Panc1 (cell line): ENCODE results near the gene ACER1. TPM values are rescaled to one million over a fixed set of nuclear protein-coding genes. Genes with fewer than 3 reads are reported as not detected.

Experiments
- ATAC-seq: fragments of 200-7000 bp; cut with Tn5 transposase; 2 replicates; pipeline ENCODE4 v1.9.1; 2020; ENCODE audit warnings: mild to moderate bottlenecking, moderate library complexity
- BruUV-seq: library from RNA; stranded (reverse); fragments of 400-500 nt; replicated peaks from 2 replicates; lab custom pipeline; 2021; lab: Mats Ljungman, UMichigan
- CTCF ChIA-PET: fragments of 300-600 bp; sonication (Branson Sonifier 250); formaldehyde crosslinking; loops from one replicate; lab custom pipeline; 2022; ENCODE audit warnings: antibody characterized with exemption; lab: Charles Lee
- POLR2A ChIA-PET: fragments of 300-600 bp; sonication (Branson Sonifier 250); formaldehyde crosslinking; loops from one replicate; lab custom pipeline; 2022; ENCODE audit warnings: antibody characterized with exemption; lab: Charles Lee
- DNase-seq: peaks from one replicate; pipeline ENCODE4 v3.0.0-alpha.2; 2010; ENCODE audit warnings: low read depth, low spot score
- H3K27ac ChIP-seq: 2 replicates; pipeline ENCODE4 v1.5.1; 2011; ENCODE audit warnings: mild to moderate bottlenecking, low read length, inconsistent platforms
- H3K27me3 ChIP-seq: fragments of 200-500 bp; sonication (Bioruptor generic); 2 replicates; pipeline ENCODE4 v1.6.0; 2014; ENCODE audit warnings: low read length, inconsistent platforms; ENCODE audit not compliant: control insufficient read depth, insufficient read depth
- H3K36me3 ChIP-seq: fragments of 200-500 bp; sonication (Bioruptor generic); 2 replicates; pipeline ENCODE4 v1.5.1; 2014; ENCODE audit warnings: inconsistent platforms, mild to moderate bottlenecking, low read length, moderate library complexity; ENCODE audit not compliant: control insufficient read depth, insufficient read depth
- H3K4me1 ChIP-seq: 2 replicates; pipeline ENCODE4 v1.5.1; 2011; ENCODE audit warnings: inconsistent platforms, mild to moderate bottlenecking, low read length, moderate library complexity; ENCODE audit not compliant: control insufficient read depth, insufficient read depth
- H3K4me3 ChIP-seq, 2 experiments: 2 replicates each; pipeline ENCODE4 v1.5.1; 2011 to 2012; ENCODE audit warnings: low read depth in 2 of 2, low read length in 2 of 2, mild to moderate bottlenecking in 2 of 2, inconsistent platforms in 1 of 2, moderate library complexity in 1 of 2
- H3K9me3 ChIP-seq: fragments of 200-500 bp; sonication (Bioruptor generic); 2 replicates; pipeline ENCODE4 v1.5.1; 2014; ENCODE audit warnings: low read depth, mild to moderate bottlenecking, inconsistent platforms, low read length, moderate library complexity; ENCODE audit not compliant: control insufficient read depth, insufficient read depth
- POLR2AphosphoS5 ChIP-seq: IDR thresholded peaks from 2 replicates; pipeline ENCODE4 v1.6.1; 2012; ENCODE audit warnings: mild to moderate bottlenecking, low read depth, low read length, moderate library complexity
- SIN3A ChIP-seq: IDR thresholded peaks from 2 replicates; pipeline ENCODE4 v1.6.1; 2012; ENCODE audit warnings: low read depth, mild to moderate bottlenecking, low read length, moderate library complexity, borderline replicate concordance; ENCODE audit not compliant: insufficient read depth
- TCF7L2 ChIP-seq: IDR thresholded peaks from 2 replicates; pipeline ENCODE4 v1.6.1; 2011; ENCODE audit warnings: mild to moderate bottlenecking, low read depth, low read length, inconsistent platforms
- in situ Hi-C: cut with HindIII; loops from 2 replicates; pipeline ENCODE4 v1.10.0; 2016; ENCODE audit warnings: low sequenced_read_pairs, low pct_unique_long_range_greater_than_20kb
- intact Hi-C: fragments of 100-400 bp; cut with micrococcal nuclease; formaldehyde crosslinking; loops from one replicate; pipeline ENCODE4 v1.10.0; 2022; ENCODE audit not compliant: unreplicated experiment
- total RNA-seq: library from RNA; stranded (reverse); gene quantifications from one replicate; pipeline ENCODE4 v1.2.1, GENCODE V29; 2021; ENCODE audit not compliant: unreplicated experiment
- TF ChIP-seq, protein P1 (sequence below), 2 experiments: IDR thresholded peaks; 2 replicates each; pipeline ENCODE4 v1.6.1; 2011 to 2012; ENCODE audit warnings: low read depth in 2 of 2, control low read depth in 1 of 2, low read length in 1 of 2, mild to moderate bottlenecking in 1 of 2, moderate library complexity in 1 of 2; ENCODE audit not compliant: insufficient read depth in 1 of 2
- TF ChIP-seq, protein P2 (sequence below): fragments of 450-650 bp; IDR thresholded peaks from 2 replicates; pipeline ENCODE4 v1.5.1; 2017; ENCODE audit warnings: mild to moderate bottlenecking

The ACER1 gene
- total RNA-seq, 1 experiment from 2014 or later = not detected

DNA sequence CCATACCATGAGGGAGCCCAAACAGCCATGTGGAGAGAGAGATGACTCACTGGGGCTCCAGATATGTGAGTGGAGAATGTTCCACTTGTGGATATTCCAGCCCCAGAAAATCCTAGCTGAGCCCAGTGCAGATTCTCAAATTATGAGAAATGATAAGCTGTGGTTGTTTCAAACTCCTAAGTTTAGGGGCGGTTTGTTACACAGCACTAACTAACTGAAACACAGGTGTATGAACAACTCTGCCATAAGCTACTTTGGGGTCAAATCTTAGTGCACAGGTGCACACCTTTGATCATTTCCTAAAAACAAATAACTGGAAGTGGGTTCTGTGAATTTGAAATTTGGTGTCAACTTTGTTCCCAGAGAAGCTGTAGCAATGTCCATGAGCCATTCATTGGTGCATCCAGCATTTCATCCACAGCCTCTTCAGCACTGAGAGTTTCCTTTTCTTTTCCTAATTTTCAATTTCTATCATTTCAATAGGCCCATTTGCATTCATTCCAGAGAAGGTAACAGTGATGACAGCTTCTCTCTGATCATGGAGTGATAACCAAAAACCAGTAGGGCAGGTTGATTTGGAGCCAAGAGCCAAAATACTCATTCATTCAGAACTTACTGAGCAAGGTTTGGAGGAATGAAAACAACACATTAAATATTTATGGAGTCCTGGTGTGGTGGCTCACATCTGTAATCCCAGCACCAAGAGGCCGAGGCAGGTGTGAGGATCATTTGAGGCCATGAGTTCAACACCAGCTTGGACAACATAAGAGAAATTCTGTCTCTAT, 19.2 kb upstream of the ACER1 start:
- Histone ChIP-seq H3K4me1 (no peaks in the 10 kb centered on the region), H3K4me3 (no peak overlapping the region), H3K9me3 (no peaks in the 10 kb centered on the region), H3K27ac (no peak overlapping the region), H3K27me3 (0 out of 2 replicates have a peak, but pooled peaks cover 2% of the 10 kb centered on the region), H3K36me3 (no peaks in the 10 kb centered on the region)
- CTCF ChIA-PET = no interaction called here
- ATAC-seq = no peak
- TF ChIP-seq POLR2AphosphoS5 (no peak), SIN3A (no peak), TCF7L2 (no peak)
- TF ChIP-seq, protein P1, sequence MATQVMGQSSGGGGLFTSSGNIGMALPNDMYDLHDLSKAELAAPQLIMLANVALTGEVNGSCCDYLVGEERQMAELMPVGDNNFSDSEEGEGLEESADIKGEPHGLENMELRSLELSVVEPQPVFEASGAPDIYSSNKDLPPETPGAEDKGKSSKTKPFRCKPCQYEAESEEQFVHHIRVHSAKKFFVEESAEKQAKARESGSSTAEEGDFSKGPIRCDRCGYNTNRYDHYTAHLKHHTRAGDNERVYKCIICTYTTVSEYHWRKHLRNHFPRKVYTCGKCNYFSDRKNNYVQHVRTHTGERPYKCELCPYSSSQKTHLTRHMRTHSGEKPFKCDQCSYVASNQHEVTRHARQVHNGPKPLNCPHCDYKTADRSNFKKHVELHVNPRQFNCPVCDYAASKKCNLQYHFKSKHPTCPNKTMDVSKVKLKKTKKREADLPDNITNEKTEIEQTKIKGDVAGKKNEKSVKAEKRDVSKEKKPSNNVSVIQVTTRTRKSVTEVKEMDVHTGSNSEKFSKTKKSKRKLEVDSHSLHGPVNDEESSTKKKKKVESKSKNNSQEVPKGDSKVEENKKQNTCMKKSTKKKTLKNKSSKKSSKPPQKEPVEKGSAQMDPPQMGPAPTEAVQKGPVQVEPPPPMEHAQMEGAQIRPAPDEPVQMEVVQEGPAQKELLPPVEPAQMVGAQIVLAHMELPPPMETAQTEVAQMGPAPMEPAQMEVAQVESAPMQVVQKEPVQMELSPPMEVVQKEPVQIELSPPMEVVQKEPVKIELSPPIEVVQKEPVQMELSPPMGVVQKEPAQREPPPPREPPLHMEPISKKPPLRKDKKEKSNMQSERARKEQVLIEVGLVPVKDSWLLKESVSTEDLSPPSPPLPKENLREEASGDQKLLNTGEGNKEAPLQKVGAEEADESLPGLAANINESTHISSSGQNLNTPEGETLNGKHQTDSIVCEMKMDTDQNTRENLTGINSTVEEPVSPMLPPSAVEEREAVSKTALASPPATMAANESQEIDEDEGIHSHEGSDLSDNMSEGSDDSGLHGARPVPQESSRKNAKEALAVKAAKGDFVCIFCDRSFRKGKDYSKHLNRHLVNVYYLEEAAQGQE (IDR thresholded peaks at IDR 0.05; ENCODE audit: insufficient read depth in 1 of 2, low read depth in 2 of 2, low read length in 1 of 2) = no peak
- TF ChIP-seq, protein P2, sequence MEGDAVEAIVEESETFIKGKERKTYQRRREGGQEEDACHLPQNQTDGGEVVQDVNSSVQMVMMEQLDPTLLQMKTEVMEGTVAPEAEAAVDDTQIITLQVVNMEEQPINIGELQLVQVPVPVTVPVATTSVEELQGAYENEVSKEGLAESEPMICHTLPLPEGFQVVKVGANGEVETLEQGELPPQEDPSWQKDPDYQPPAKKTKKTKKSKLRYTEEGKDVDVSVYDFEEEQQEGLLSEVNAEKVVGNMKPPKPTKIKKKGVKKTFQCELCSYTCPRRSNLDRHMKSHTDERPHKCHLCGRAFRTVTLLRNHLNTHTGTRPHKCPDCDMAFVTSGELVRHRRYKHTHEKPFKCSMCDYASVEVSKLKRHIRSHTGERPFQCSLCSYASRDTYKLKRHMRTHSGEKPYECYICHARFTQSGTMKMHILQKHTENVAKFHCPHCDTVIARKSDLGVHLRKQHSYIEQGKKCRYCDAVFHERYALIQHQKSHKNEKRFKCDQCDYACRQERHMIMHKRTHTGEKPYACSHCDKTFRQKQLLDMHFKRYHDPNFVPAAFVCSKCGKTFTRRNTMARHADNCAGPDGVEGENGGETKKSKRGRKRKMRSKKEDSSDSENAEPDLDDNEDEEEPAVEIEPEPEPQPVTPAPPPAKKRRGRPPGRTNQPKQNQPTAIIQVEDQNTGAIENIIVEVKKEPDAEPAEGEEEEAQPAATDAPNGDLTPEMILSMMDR = no peak
- DNase-seq = no peak
- intact Hi-C loops (no loop called here), in situ Hi-C loops (no loop called here)
- POLR2A ChIA-PET = interaction anchor here (0.5 kb wide), 1 partner anchor 224 kb away, joined by 3 read pairs; no protein-coding TSS in a partner anchor
- BruUV-seq = no TSS peak

DNA sequence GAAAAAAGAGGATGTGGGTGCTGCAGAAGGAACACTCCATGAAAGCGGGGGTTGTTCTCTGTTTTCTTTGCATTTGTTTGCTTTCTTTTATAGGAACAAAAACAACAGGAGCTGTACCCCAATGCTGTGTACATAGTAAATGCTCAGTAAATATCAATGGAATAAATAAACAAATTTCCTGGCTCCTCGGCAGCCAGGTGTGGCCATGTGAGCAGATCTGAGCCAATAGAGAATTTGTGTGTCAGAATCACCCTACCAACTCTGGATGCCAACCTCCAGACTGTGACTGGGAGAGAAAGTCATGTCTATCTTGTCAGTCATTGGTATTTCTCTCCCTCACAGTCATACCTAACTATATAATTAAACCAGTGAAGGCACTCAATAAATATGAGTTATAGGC, 17.3 kb upstream of the ACER1 start:
- BruUV-seq = no TSS peak
- intact Hi-C loops = no loop called here

More for the DNA sequence above, 17.3 kb upstream of the ACER1 start:
- H3K27me3 ChIP-seq = 0 out of 2 replicates have a peak, but pooled peaks cover 2% of the 10 kb centered on the region
- POLR2A ChIA-PET = no interaction called here
- in situ Hi-C loops = no loop called here
- H3K4me3 ChIP-seq = no peak overlapping the region
- CTCF ChIA-PET = no interaction called here
- H3K4me1 ChIP-seq = no peaks in the 10 kb centered on the region
- no peaks in the 10 kb centered on the region for H3K9me3 ChIP-seq
- no peak for ATAC-seq
- no peak for DNase-seq
- TF ChIP-seq SIN3A (no peak), TCF7L2 (no peak)
- TF ChIP-seq, protein P2 = no peak
- TF ChIP-seq, protein P1 (IDR thresholded peaks at IDR 0.05; ENCODE audit: insufficient read depth in 1 of 2, low read depth in 2 of 2, low read length in 1 of 2) = no peak
- H3K27ac ChIP-seq = no peak overlapping the region
- no peaks in the 10 kb centered on the region for H3K36me3 ChIP-seq
